ENCODE results near the gene SYT3.
"Not testable (repeated sequence)": the region's sequence is repeated elsewhere in the genome, so short reads cannot be mapped to it uniquely, and the experiment has no call there.

Gene SYT3

DNA sequence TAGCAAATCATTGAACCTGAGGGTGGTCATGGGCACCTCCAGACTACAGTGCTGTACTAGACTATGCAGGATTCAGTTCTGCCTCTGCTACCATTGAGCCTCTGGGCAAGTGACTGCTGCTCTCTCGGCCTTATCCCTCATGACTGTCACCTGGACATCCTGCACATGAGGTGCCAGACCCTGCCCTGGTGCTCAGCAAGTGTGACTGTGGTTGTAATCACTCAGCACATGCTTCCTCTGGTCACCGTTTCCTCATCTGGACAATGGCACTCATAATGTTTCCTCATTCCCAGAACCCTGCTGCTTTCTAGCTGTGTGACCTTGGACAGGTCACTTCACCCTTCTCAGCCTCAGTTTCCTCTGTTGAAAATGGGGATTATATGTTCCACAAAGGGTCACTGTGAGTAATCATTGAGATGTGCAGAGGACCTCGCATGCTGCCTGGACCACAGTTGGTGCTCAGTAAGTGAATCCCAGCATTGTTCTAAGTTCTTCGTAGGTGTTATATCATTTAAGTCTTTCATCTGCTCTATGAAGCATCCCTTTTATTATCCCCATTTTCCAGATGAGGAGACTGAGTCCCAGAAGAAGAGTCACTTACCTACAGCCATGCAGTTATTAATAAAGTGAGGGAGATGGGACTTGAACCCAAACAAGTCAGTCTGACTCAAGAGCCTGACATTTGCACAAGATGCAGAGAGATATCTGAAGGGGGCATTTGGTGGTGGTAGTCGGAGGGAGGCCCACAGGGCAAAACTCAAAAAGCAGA, 3.2 kb downstream of the SYT3 start:
- no peak for DNase-seq (ENCODE audit: low spot score)

DNA sequence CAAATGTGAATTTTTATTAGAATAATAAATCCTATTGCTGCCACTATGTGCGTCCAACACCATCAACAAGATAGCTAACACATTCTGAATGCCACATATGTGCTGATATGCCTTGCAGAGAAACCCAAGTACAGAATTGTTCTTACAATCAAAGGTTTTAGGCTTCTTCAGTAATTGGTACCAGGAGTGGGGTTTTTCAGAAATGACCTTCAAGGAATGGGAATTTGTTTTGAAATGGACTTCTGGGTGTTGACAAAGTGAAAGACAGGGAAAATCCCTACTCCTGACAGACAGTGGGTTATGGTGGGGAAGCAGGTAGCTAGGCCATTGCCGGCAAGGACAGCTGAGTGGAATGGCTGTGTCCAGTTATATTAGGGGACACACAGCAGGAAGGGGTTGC, 5.7 kb downstream of the SYT3 start:
- DNase-seq (ENCODE audit: low spot score) = no peak

DNA sequence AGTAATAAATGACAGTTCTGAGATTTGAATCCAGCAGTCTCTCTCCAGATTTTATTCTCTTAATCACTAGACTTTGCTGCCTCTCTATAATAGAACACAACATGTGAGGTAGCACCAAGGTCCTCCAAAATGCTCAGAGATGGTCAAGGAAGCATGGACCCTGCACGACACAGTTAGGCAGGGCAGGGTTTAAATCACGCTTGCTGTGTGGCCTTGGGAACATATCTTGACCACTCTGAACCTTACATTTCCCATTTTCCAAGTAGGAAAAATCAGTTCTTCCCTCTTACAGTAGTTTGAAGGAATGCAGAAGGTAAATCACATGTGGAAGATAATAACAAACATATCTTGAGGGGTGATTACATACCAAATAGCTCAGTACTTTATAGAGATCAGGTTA, 6.3 kb downstream of the SYT3 start:
- DNase-seq (ENCODE audit: low spot score) = no peak

DNA sequence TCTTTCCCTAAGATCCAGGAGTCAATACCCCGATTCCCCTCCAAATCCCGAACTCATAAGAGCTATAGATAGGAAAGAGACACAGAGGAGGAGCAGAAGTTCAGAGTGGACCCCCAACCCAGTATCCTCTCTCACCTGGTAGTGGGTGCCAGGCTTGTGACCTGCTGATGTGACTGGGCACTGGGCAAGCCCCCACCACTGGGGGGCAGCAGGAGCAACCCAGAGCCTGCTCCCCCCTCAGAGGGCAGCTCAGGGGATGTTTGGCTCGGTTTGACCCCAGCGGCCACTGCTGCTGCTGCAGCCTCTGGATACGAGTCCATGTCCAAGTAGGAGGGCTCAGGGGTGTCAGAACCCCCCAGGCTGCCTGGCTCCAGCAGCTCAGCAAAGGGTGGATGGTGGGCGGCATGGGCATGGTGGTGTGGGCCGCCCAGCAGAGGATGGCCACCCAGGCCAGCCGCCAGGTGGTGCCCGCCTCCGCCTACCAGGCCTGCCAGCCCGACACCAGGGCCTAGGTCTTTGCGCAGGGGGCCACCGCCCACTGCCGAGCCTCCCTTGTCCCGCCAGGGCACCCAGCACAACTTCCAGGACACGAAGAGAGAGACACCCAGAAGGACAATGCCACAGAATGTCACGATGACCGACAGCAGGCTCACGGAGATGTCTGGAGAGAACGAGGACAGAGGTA, 7.4 kb downstream of the SYT3 start:
- no peak for DNase-seq (ENCODE audit: low spot score)

DNA sequence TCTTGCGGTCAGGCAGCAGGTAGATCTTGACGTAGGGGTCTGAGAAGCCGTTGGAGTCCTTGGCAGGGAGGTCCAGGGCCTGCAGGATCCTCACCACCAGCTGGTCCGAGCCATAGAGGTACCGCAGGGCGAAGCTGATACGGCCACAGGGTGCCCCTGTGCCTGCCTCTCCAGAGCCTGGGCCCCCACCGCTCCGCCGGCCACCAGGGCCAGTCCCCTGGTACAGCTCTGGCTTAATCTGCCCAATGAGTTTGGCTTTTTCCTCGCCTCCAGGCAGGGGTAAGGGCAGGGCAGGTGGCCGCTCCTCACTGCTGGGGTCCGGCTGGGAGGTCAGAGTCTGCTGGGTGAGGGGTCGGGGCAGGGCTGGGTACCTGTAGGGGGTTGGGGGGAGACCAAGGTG, 9.9 kb downstream of the SYT3 start:
- no peak for DNase-seq (ENCODE audit: low spot score)

DNA sequence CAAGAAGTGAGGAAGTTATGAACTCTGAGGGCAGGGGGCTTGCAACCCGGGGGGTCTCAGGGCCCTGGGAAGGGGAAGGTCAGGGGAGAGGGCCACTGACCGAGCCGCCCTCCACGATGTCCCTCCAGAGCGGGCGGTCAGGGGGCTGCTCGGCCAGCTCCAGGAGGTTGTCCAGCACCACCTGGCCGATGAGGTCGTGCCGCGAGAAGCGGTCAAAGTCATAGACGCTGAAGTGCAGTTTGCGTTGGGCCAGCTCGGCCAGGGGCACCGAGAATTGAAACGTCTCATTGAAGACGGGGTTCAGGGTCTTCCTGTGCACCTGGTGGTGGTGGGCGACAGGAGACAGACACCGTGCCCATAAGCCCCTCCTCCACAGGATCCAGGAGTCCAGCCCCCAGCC, 10.5 kb downstream of the SYT3 start:
- no peak for DNase-seq (ENCODE audit: low spot score)

DNA sequence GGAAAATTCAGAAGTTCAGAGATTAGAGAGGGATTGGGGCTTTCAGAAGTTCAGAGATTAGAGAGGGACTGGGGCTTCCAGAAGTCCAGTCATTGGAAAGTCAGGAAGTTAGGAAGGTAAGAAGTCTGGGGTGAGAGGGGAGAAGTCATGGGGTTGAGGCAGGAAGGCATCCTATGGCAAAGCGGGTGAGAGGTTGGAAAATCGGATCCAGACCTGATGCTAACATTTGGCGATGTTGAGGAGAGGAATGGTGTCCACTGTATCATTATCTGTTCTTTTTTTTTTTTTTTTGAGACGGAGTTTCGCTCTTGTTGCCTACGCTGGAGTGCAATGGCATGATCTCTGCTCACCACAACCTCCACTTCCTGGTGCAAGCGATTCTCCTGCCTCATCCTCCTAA, 11.1 kb downstream of the SYT3 start:
- no peak for DNase-seq (ENCODE audit: low spot score)

DNA sequence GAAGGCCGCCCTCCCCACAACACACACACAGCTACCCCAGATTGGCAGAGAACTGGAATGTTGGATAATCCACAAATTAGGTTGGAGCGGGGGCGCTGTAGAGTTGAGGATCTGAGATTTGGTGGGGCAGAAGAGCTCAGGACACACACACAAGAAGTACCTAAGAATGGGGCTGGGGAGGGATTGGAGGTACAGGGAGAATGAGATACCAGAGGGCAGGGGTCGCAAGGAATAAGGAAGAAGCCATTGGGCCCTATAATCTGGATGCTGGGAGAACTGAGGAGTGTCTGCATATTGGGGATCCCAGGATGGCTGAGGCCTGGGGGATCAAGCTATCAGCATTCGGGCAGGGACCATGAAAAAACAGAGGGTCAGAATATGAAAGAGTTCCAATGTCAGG, 11.5 kb downstream of the SYT3 start:
- DNase-seq (ENCODE audit: low spot score) = no peak

DNA sequence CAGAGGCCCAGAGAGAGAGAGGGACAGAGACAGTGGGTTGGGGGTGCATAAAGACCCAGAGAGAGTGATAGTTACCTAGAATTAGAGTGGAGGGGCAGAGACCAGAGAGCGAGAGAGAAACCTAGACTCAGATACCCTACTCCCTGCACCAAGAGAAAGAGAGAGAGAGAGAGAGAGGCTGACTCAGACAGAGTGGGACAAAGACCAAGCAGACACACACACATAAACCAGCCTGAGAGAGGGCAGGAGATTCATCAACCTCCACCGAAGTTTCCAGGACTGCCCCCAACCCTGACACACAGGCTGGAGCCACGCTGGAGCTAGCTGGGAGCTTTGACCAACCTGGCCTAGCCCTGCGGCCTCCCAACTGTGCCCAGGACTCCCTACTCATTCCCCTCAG, 12.9 kb downstream of the SYT3 start:
- no peak for DNase-seq (ENCODE audit: low spot score)

DNA sequence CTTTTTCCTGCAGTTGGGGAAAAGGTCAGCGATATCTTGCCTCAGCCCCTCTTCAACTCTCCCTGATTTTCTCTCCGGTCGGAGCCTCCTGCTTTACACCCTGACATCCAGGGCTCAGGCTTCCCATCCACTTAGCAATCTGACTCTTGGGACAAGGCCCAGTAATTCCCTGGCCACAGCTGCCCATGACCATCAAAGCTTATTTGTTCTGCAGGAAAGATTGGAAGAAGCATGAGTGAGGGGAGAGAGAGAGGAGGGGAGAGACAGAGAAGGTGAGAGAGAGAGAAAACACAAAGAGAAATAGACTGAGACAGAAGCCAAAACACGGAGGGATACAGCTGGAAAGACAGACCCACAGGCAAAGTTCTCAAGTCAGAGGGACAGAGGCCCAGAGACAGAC, 13.7 kb downstream of the SYT3 start:
- DNase-seq (ENCODE audit: low spot score) = no peak

DNA sequence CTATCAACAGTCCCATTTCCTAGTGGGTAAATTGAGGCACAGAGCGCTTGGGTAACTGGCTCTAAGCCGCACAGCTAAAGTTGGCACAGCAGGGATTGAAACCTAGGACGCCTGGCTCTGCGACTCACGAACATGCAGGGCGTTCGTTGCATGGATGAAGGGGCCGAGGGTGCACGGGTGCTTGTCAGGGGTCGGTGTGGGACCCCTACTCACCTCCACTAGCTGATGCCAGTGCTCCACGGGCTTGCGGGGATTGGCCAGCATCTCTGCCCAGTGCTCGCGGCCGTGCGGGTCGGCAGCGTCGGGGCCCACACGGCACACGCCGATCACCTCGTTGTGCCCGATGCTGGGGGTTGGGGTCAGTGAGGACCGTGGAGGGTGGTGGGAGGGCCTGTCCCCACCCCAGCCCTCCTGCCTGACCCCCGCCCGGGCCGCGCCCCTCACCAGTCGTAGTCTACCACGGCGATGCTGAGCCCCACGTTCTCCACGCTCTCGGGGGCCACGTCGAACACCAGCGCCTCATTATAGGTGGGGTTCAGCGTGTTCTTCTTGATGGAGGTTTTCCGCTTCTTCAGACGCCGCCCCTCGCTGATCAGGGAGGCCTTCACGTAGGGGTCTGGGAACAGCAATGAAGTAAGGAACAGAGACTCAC, 14.6 kb downstream of the SYT3 start:
- DNase-seq (ENCODE audit: low spot score) = no peak

DNA sequence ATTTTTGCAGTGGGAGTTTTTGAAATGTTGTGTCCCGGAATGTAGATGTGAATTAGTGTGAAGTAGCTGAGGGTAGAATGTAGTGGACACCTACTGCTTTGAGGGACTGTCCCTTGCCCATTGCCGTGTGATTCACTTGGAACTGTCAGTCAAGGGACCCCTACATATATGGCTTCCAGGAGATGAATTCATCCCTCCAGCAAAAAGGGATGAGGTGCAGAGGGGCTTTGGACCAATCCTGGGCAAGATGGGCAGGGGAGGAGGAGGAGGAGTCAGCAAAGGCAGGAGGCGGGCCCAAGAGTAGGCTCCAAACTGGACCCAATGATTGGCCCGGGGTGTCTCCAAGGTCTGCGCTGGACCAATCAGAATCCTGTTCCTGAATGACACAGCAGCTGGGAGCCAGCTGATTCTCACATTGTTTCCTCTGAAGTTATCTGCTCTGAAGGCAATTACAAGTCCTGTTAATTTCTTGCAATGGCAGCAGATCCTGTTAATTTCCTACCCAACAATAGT, 19.2 kb downstream of the SYT3 start:
- DNase-seq (ENCODE audit: low spot score) = not testable (repeated sequence)

DNA sequence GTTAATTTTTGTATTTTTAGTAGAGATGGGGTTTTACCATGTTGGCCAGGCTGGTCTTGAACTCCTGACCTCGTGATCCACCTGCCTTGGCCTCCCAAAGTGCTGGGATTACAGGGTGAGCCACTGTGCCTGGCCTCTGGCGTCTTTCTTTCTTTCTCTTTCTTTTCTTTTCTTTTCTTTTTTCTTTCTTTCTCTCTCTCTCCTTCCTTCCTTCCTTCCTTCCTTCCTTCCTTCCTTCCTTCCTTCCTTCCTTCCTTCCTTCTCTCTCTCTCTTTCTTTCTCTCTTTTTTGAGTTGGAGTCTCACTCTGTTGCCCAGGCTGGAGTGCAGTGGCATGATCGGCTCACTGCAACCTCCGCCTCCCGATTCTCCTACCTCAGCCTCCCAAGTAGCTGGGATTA, 20.5 kb downstream of the SYT3 start:
- DNase-seq (ENCODE audit: low spot score) = not testable (repeated sequence)

DNA sequence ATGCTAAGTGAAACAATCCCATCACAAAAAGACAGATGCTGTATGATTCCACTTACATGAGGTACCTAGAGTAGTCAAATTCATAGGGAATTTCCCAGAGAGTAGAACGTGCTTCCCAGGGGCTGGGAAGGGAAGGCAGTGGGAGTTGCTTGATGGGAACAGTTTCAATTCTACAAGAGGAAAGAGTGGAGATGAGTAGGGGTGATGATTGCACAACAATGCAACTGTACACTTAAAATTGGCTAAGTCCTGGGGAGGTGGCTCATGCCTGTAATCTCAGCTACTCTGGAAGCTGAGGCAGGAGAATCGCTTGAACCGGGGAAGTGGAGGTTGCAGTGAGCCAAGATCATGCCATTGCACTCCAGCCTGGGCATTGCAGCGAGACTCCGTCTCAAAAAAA, 21.3 kb downstream of the SYT3 start:
- DNase-seq (ENCODE audit: low spot score) = not testable (repeated sequence)

DNA sequence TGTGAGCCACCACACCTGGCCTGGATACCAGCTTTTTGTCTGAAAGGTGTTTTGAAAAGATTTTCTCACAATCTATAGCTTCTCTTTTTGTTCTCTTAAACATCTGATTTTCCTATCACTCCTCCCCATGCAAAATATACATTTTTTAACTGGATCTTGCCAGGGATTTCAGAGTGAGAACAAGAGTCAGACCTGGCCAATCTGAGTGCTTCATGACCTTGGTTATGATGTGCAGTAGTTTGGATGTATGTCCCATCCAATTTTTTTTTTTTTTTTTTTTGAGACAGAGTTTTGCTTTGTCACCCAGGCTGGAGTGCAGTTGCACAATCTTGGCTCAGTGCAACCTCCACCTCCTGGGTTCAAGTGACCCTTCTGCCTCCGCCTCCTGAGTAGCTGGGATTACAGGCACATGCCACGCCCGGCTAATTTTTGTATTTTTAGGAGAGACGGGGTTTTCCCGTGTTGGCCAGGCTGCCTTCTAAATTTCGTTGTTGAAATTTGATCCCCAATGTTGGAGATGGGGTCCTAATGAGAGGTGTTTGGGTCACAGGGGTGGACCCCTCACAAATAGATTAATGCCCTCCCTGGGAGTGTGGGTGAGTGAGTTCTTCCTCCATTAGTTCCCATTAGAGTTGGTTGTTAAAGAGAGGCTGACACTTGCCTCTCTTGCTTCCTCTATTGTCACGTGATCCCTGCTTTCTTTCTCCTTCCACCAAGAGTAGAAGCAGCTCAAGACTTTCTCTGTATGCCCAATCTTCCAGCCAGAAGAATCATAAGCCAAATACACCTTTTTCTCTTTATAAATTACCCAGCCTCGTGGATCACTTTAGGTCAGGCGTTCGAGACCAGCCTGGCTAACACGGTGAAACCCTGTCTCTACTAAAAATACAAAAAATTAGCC, 26.9 kb downstream of the SYT3 start:
- DNase-seq (ENCODE audit: low spot score) = not testable (repeated sequence)

DNA sequence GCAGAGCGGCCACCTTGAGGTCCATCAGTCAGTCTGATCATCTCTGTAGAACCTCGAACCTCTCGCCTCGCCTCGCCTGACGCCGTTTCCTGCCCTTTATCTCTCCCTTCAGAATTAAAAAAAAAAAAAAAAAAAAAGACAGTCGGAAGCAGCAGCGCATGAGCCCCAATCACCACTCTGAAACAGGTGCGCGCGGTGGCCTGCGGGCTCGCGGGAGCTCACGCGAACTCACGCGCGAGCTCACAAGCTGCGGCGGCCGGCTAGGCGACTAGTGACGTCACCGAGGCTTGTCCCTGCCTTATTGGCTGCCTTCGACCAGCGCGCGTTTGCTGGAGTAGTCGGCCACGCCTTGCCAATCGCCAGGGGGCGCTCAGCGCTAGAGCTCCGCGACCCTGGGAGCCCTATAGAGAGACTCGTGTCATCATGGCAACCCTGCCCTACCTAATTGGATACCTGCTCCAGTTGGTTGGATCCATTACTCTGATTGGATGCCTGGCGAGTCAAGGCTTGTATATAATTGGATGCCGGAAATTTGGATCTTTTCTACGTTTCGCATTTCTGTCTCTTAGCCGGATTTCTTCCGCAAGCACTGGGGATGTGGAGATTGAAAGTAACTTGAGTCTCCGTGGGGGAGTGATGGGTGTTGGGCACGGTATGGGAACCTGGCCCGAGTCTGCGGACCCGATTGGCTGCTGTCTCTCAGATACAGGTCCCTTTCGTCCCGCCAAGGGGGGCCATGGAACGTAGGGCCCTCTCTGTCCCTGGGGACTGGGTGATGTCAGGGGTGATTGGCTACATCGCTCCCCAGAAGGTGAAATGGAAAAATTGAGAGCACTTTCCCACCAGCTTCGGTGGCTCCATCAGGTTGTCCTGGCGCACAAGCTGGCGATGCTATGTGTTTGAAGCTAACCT, 31.6 kb downstream of the SYT3 start:
- DNase-seq (ENCODE audit: low spot score) = peak; percentile 90

DNA sequence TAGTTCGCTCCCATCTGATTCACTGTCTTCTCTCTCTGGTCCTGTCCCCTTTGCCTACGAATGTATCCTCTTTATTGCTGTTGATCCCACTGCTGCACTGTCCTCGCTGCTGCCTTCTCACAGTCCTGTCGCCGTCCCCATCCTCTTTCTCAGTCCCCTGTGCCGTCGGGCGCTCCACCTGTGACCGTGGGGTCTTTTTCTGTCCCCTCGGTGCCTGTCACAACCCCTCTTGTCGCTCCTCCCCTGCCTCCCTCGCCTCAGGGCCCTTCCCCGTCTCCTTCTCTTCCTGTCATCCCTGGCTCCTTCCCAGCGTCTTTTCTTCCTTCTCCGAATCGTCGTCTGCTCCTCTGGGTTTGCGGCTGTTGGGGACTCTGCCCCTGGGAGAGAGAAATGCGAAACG, 32.3 kb downstream of the SYT3 start:
- no peak for DNase-seq (ENCODE audit: low spot score)

DNA sequence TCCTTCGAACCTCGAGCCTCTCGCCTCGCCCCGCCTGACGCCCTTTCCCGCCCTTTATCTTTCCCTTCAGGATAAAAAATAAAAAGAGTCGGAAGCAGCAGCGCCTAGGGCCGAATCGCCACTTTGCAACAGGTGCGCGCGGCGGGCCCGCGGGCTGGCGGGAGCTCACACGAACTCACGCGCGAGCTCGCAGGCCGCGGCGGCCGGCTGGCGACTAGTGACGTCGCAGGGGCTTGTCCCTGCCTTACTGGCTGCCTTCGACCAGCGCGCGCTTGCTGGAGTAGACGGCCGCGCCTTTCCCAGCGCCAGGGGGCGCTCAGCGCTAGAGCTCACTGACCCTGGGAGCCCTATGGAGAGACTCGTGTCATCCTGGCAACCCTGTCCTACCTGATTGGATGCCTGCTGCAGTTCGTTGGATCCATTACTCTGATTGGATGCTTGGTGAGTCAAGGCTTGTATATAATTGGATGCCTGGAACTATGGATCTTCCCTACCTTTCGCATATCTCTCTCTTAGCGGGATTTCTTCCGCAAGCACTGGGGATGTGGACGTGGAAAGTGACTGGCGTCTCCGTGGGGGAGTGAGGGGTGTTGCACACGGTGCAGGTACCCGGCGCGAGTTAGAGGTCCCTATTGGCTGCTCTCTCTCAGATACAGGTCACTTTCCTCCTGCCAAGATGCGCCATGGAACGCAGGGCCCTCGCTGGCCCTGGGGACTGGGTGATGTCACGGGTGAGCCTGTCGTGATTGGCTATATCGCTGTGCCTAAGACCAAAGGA, 33.4 kb downstream of the SYT3 start:
- DNase-seq (ENCODE audit: low spot score) = peak; percentile 21

DNA sequence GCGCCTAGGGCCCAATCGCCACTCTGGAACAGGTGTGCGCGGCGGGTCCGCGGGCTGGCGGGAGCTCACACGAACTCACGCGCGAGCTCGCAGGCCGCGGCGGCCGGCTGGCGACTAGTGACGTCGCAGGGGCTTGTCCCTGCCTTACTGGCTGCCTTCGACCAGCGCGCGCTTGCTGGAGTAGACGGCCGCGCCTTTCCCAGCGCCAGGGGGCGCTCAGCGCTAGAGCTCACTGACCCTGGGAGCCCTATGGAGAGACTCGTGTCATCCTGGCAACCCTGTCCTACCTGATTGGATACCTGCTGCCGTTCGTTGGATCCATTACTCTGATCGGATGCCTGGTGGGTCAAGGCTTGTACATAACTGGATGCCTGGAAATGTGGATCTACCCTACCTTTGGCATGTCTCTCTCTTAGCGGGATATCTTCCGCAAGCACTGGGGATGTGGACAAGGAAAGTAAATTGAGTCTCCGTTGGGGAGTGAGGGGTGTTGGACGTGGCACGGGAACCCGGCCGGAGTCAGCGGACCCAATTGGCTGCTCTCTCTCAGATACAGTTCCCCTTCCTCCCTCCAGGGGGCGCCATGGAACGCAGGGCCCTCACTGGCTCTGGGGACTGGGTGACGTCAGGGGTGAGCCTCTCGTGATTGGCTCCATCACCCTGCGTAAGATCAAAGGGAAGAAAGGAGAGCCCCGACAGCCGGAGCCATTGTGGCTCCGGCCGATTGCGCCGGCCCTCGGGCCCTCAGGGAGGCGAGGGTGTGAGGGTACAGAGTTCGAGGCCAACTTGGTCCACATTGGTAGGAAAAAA, 35.2 kb downstream of the SYT3 start:
- not testable (repeated sequence) for DNase-seq (ENCODE audit: low spot score)
